HEK293 (cell line): ENCODE data around the gene ACSF2.

Source experiments
- CTCF ChIA-PET: fragments of 350-600 bp; formaldehyde crosslinking; extraction: SDS; loops from one replicate; lab custom pipeline; 2021; ENCODE audit warnings: antibody characterized with exemption; lab: Yijun Ruan, JAX
- POLR2A ChIA-PET: fragments of 300-600 bp; formaldehyde crosslinking; extraction: SDS; loops from one replicate; lab custom pipeline; 2020; ENCODE audit warnings: antibody characterized with exemption, inconsistent platforms; lab: Yijun Ruan, JAX
- H3K27ac ChIP-seq: fragments of 200-500 bp; sonication (Bioruptor generic); 2 replicates; pipeline ENCODE4 v1.5.1; 2014; ENCODE audit warnings: low read depth, low read length, control low read depth, inconsistent platforms; ENCODE audit errors: extremely low read depth
- H3K36me3 ChIP-seq, 2 experiments: fragments of 200-500 bp in 1 of 2; sonication (Bioruptor generic) in 1 of 2; 1 replicate in 1 of 2; 2 replicates in 1 of 2; pipeline ENCODE4 v1.5.1; 2014 to 2017; ENCODE audit warnings: inconsistent platforms in 2 of 2, low read length in 2 of 2; ENCODE audit not compliant: control insufficient read depth in 2 of 2, insufficient read depth in 1 of 2
- H3K4me1 ChIP-seq: fragments of 200-500 bp; sonication (Bioruptor generic); 2 replicates; pipeline ENCODE4 v1.5.1; 2014; ENCODE audit warnings: mild to moderate bottlenecking, low read length, inconsistent platforms; ENCODE audit not compliant: control insufficient read depth, insufficient read depth
- H3K4me3 ChIP-seq: 2 replicates; pipeline ENCODE4 v1.5.1; 2011; ENCODE audit warnings: low read depth, mild to moderate bottlenecking, control low read depth, low read length, moderate library complexity
- H3K9me3 ChIP-seq: fragments of 200-500 bp; sonication (Bioruptor generic); 2 replicates; pipeline ENCODE4 v1.5.1; 2014; ENCODE audit warnings: low read depth, low read length, inconsistent platforms; ENCODE audit not compliant: control insufficient read depth, insufficient read depth
- BCL11B ChIP-seq: fragments of 450-650 bp; formaldehyde crosslinking; IDR thresholded peaks from 2 replicates; pipeline ENCODE4 v1.5.1; 2016; ENCODE audit warnings: low read depth, missing biosample characterization, missing genetic modification characterization
- KLF1 ChIP-seq: fragments of 450-650 bp; formaldehyde crosslinking; IDR thresholded peaks from 2 replicates; pipeline ENCODE4 v1.5.1; 2016; ENCODE audit warnings: missing biosample characterization, missing genetic modification characterization
- REST ChIP-seq: fragments of 450-650 bp; formaldehyde crosslinking; IDR thresholded peaks from 2 replicates; pipeline ENCODE4 v1.5.1; 2016; ENCODE audit warnings: missing biosample characterization, missing genetic modification characterization
- SCRT1 ChIP-seq: fragments of 450-650 bp; formaldehyde crosslinking; IDR thresholded peaks from 2 replicates; pipeline ENCODE4 v1.5.1; 2016; ENCODE audit warnings: missing biosample characterization, missing genetic modification characterization, borderline replicate concordance
- TCF7L2 ChIP-seq: IDR thresholded peaks from 2 replicates; pipeline ENCODE4 v1.6.1; 2011; ENCODE audit warnings: low read depth, mild to moderate bottlenecking, inconsistent platforms, low read length, moderate library complexity, borderline replicate concordance
- TRIM28 ChIP-seq: IDR thresholded peaks from 2 replicates; pipeline ENCODE4 v1.6.1; 2011; ENCODE audit warnings: low read length, control low read depth, borderline replicate concordance
- WT1 ChIP-seq: fragments of 450-650 bp; formaldehyde crosslinking; IDR thresholded peaks from 2 replicates; pipeline ENCODE4 v1.5.1; 2016; ENCODE audit warnings: missing biosample characterization, missing genetic modification characterization
- ZBTB17 ChIP-seq: fragments of 450-650 bp; formaldehyde crosslinking; IDR thresholded peaks from 2 replicates; pipeline ENCODE4 v1.5.1; 2016; ENCODE audit warnings: missing biosample characterization, missing genetic modification characterization
- ZBTB48 ChIP-seq: fragments of 450-650 bp; formaldehyde crosslinking; IDR thresholded peaks from 2 replicates; pipeline ENCODE4 v1.5.1; 2016; ENCODE audit warnings: missing biosample characterization, missing genetic modification characterization
- ZFP41 ChIP-seq: fragments of 450-650 bp; formaldehyde crosslinking; IDR thresholded peaks from 2 replicates; pipeline ENCODE4 v1.5.1; 2016; ENCODE audit warnings: missing biosample characterization, missing genetic modification characterization, borderline replicate concordance
- ZNF148 ChIP-seq: fragments of 450-650 bp; formaldehyde crosslinking; IDR thresholded peaks from 2 replicates; pipeline ENCODE4 v1.5.0; 2017; ENCODE audit warnings: missing biosample characterization, missing genetic modification characterization, borderline replicate concordance
- ZNF16 ChIP-seq: fragments of 450-650 bp; formaldehyde crosslinking; IDR thresholded peaks from 2 replicates; pipeline ENCODE4 v1.5.1; 2016; ENCODE audit warnings: low read depth, missing biosample characterization, missing genetic modification characterization
- ZNF169 ChIP-seq: fragments of 450-650 bp; formaldehyde crosslinking; IDR thresholded peaks from 2 replicates; pipeline ENCODE4 v1.5.1; 2016; ENCODE audit warnings: missing biosample characterization, missing genetic modification characterization
- ZNF184 ChIP-seq: fragments of 450-650 bp; IDR thresholded peaks from 2 replicates; pipeline ENCODE4 v1.5.1; 2018; ENCODE audit warnings: missing biosample characterization, mild to moderate bottlenecking, missing genetic modification characterization
- ZNF214 ChIP-seq: fragments of 450-650 bp; formaldehyde crosslinking; IDR thresholded peaks from 2 replicates; pipeline ENCODE4 v1.5.1; 2017; ENCODE audit warnings: missing biosample characterization, mild to moderate bottlenecking, missing genetic modification characterization, borderline replicate concordance
- ZNF280C ChIP-seq: fragments of 450-650 bp; formaldehyde crosslinking; IDR thresholded peaks from 2 replicates; pipeline ENCODE4 v1.5.1; 2016; ENCODE audit warnings: missing biosample characterization, missing genetic modification characterization
- ZNF558 ChIP-seq: fragments of 450-650 bp; formaldehyde crosslinking; IDR thresholded peaks from 2 replicates; pipeline ENCODE4 v1.5.1; 2016; ENCODE audit warnings: missing biosample characterization, missing genetic modification characterization
- ZNF600 ChIP-seq: fragments of 450-650 bp; formaldehyde crosslinking; IDR thresholded peaks from 2 replicates; pipeline ENCODE4 v1.5.1; 2016; ENCODE audit warnings: missing biosample characterization, missing genetic modification characterization
- ZNF654 ChIP-seq: fragments of 450-650 bp; formaldehyde crosslinking; IDR thresholded peaks from 2 replicates; pipeline ENCODE4 v1.5.1; 2016; ENCODE audit warnings: low read depth, missing biosample characterization, missing genetic modification characterization
- ZNF660 ChIP-seq: fragments of 450-650 bp; IDR thresholded peaks from 2 replicates; pipeline ENCODE4 v1.5.1; 2018; ENCODE audit warnings: missing biosample characterization, mild to moderate bottlenecking, missing genetic modification characterization
- ZNF76 ChIP-seq: fragments of 450-650 bp; formaldehyde crosslinking; IDR thresholded peaks from 2 replicates; pipeline ENCODE4; 2016; ENCODE audit warnings: low read depth, missing biosample characterization, missing genetic modification characterization, borderline replicate concordance
- ZSCAN30 ChIP-seq: fragments of 450-650 bp; IDR thresholded peaks from 2 replicates; pipeline ENCODE4 v1.5.1; 2018; ENCODE audit warnings: missing biosample characterization, mild to moderate bottlenecking, missing genetic modification characterization, moderate library complexity
- TF ChIP-seq, protein P1 (sequence below): fragments of 450-650 bp; formaldehyde crosslinking; IDR thresholded peaks from 2 replicates; pipeline ENCODE4 v1.5.1; 2016; ENCODE audit warnings: missing biosample characterization, missing genetic modification characterization

Gene ACSF2

GRCh38 chr17:50501054-50501453 lies 75.0 kb downstream of the ACSF2 start:
- TF ChIP-seq REST (tag by site-specific recombination) (no peak), ZNF654 (tag by site-specific recombination) (peak; percentile 29), TCF7L2 (no peak), KLF1 (tag by site-specific recombination) (no peak), ZBTB48 (no peak), ZNF148 (tag by site-specific recombination) (no peak), ZFP41 (no peak), ZNF184 (no peak), ZNF169 (tag by site-specific recombination) (no peak)
- H3K27ac ChIP-seq = no peak overlapping the region
- H3K4me3 ChIP-seq = no peak overlapping the region
- POLR2A ChIA-PET = no interaction called here
- CTCF ChIA-PET = interaction anchor here (0.6 to 7.5 kb wide), 33 partner anchors 8 to 870 kb away, joined by 3 to 95 read pairs (median 4); no protein-coding TSS in a partner anchor
- no peaks in the 10 kb centered on the region for H3K4me1 ChIP-seq
- no peaks in the 10 kb centered on the region for H3K9me3 ChIP-seq
- no peaks in the 10 kb centered on the region for H3K36me3 ChIP-seq

DNA sequence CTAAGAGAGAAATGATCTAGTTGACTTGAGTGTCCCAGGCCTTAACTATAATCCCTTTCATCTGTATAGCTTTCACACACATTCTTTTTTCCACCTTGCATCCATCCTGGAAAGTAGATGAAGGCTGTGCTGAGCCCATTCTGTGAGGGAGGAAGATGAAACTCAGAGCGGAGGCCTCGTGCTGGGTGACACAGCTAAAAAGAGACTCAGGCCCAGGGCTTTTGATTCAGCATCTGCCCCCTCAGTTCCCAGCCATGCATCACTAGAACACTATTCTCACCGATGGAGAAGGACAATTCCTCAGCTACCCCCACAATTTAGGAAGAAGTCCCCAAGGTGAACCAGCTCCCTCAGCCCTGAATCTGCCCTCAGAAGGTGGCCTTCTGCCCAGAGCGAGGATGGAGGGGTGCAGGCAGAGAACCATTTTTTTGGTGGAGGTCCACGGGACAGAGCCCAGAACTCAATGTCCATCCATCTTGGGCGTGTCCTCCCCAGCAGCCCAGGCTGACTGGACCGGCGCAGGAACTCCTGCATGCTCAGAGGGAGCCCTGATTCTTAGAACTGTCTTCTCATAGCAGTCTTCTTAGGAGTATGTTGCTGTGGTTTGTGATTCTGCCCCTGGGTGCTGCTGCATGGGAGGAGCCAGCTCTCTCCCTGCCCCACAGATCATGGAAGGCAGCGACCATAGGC lies 76.4 kb downstream of the ACSF2 start:
- no peak overlapping the region for H3K27ac ChIP-seq
- POLR2A ChIA-PET = interaction anchor here (1.3 kb wide), 1 partner anchor 138 kb away, joined by 3 read pairs; no protein-coding TSS in a partner anchor
- H3K4me1 ChIP-seq = no peaks in the 10 kb centered on the region
- CTCF ChIA-PET = interaction anchor here (1.2 to 7.5 kb wide), 12 partner anchors 9 to 151 kb away, joined by 3 to 95 read pairs (median 6); partner anchors contain the start of gene LRRC59
- no peaks in the 10 kb centered on the region for H3K36me3 ChIP-seq
- H3K9me3 ChIP-seq = no peaks in the 10 kb centered on the region
- H3K4me3 ChIP-seq = no peak overlapping the region
- TF ChIP-seq ZNF280C (tag by site-specific recombination) (no peak), TRIM28 (no peak), ZNF600 (tag by site-specific recombination) (no peak), WT1 (tag by site-specific recombination) (no peak), ZSCAN30 (tag by site-specific recombination) (no peak), BCL11B (tag by site-specific recombination) (no peak), ZNF660 (no peak), ZBTB17 (tag by site-specific recombination) (no peak), ZNF76 (tag by site-specific recombination) (no peak), ZNF16 (tag by site-specific recombination) (no peak), ZNF214 (tag by site-specific recombination) (no peak), SCRT1 (tag by site-specific recombination) (no peak), ZNF558 (tag by site-specific recombination) (no peak)
- TF ChIP-seq, protein P1, sequence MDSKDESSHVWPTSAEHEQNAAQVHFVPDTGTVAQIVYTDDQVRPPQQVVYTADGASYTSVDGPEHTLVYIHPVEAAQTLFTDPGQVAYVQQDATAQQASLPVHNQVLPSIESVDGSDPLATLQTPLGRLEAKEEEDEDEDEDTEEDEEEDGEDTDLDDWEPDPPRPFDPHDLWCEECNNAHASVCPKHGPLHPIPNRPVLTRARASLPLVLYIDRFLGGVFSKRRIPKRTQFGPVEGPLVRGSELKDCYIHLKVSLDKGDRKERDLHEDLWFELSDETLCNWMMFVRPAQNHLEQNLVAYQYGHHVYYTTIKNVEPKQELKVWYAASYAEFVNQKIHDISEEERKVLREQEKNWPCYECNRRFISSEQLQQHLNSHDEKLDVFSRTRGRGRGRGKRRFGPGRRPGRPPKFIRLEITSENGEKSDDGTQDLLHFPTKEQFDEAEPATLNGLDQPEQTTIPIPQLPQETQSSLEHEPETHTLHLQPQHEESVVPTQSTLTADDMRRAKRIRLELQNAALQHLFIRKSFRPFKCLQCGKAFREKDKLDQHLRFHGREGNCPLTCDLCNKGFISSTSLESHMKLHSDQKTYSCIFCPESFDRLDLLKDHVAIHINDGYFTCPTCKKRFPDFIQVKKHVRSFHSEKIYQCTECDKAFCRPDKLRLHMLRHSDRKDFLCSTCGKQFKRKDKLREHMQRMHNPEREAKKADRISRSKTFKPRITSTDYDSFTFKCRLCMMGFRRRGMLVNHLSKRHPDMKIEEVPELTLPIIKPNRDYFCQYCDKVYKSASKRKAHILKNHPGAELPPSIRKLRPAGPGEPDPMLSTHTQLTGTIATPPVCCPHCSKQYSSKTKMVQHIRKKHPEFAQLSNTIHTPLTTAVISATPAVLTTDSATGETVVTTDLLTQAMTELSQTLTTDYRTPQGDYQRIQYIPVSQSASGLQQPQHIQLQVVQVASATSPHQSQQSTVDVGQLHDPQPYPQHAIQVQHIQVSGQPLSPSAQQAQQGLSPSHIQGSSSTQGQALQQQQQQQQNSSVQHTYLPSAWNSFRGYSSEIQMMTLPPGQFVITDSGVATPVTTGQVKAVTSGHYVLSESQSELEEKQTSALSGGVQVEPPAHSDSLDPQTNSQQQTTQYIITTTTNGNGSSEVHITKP = no peak
